ENCODE measurements around the gene MSL1. TPM values are rescaled to one million over a fixed set of nuclear protein-coding genes. Genes with fewer than 3 reads are reported as not detected.

Gene MSL1
- total and polyA plus RNA-seq, 7 donors, result 29.4 to 92.2 (median 54.6) TPM

- Histone ChIP-seq H3K27ac (peak overlapping the region; percentile 97 to 100 (median 98)), H3K4me3 (no peak overlapping the region), H3K27me3 (no peaks in the 10 kb centered on the region), H3K4me1 (peaks cover 0 to 72% (median 66%) of the 10 kb centered on the region in 4 donors), H3K36me3 (peaks cover 40 to 78% (median 62%) of the 10 kb centered on the region in 4 donors), H3K9me3 (no peaks in the 10 kb centered on the region)
- DNase-seq, result no peak
- TF ChIP-seq, protein P1, sequence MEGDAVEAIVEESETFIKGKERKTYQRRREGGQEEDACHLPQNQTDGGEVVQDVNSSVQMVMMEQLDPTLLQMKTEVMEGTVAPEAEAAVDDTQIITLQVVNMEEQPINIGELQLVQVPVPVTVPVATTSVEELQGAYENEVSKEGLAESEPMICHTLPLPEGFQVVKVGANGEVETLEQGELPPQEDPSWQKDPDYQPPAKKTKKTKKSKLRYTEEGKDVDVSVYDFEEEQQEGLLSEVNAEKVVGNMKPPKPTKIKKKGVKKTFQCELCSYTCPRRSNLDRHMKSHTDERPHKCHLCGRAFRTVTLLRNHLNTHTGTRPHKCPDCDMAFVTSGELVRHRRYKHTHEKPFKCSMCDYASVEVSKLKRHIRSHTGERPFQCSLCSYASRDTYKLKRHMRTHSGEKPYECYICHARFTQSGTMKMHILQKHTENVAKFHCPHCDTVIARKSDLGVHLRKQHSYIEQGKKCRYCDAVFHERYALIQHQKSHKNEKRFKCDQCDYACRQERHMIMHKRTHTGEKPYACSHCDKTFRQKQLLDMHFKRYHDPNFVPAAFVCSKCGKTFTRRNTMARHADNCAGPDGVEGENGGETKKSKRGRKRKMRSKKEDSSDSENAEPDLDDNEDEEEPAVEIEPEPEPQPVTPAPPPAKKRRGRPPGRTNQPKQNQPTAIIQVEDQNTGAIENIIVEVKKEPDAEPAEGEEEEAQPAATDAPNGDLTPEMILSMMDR (IDR thresholded peaks at IDR 0.05), result no peak
- TF ChIP-seq POLR2AphosphoS5 (IDR thresholded peaks at IDR 0.05) (no peak), POLR2A (IDR thresholded peaks at IDR 0.05) (no peak), EP300 (IDR thresholded peaks at IDR 0.05) (no peak)
- intact Hi-C loops (cut with DNase I), result no loop called here
- WGBS, 2 donors, result 86 to 91% methylated on average over 26 of the region's 26 CpGs
Observed at GRCh38 chr17:40089077-40089895, 32.5 kb upstream of the MSL1 start.

GRCh38 chr17:40090237-40091119 lies 31.3 kb upstream of the MSL1 start:
- Histone ChIP-seq H3K9me3 (no peaks in the 10 kb centered on the region), H3K4me3 (no peak overlapping the region), H3K36me3 (peaks cover 45 to 78% (median 62%) of the 10 kb centered on the region in 4 donors), H3K27me3 (no peaks in the 10 kb centered on the region), H3K27ac (peak overlapping the region; percentile 97 to 100 (median 98)), H3K4me1 (peaks cover 0 to 84% (median 78%) of the 10 kb centered on the region in 4 donors)
- TF ChIP-seq EP300 (IDR thresholded peaks at IDR 0.05) (no peak), POLR2A (IDR thresholded peaks at IDR 0.05) (no peak), POLR2AphosphoS5 (IDR thresholded peaks at IDR 0.05) (peak in 1 of 4 donors; percentile 15)
- TF ChIP-seq, protein P1 (IDR thresholded peaks at IDR 0.05), result no peak
- intact Hi-C loops (cut with DNase I), result no loop called here
- 85 to 87% methylated on average over 14 of the region's 14 CpGs for WGBS, 2 donors
- DNase-seq, result peak; percentile 91

- DNase-seq, result no peak
- TF ChIP-seq EP300 (IDR thresholded peaks at IDR 0.05), result no peak
- peak in 2 of 4 donors; percentile 65 to 68 for TF ChIP-seq POLR2AphosphoS5 (IDR thresholded peaks at IDR 0.05)
- TF ChIP-seq, protein P1 (IDR thresholded peaks at IDR 0.05), result no peak
- H3K27me3 ChIP-seq, result no peaks in the 10 kb centered on the region
- peaks cover 58 to 78% (median 65%) of the 10 kb centered on the region in 4 donors for H3K36me3 ChIP-seq
- H3K4me1 ChIP-seq, result peaks cover 0 to 84% (median 80%) of the 10 kb centered on the region in 4 donors
- no peaks in the 10 kb centered on the region for H3K9me3 ChIP-seq
- intact Hi-C loops (cut with DNase I), result no loop called here
- no peak overlapping the region for H3K4me3 ChIP-seq
- H3K27ac ChIP-seq, result peak overlapping the region; percentile 97 to 100 (median 98)
- 71 to 76% methylated on average over 18 of the region's 18 CpGs for WGBS, 2 donors
Observed at GRCh38 chr17:40091691-40092397, 29.9 kb upstream of the MSL1 start.

- TF ChIP-seq POLR2AphosphoS5 (IDR thresholded peaks at IDR 0.05) (no peak), POLR2A (IDR thresholded peaks at IDR 0.05) (no peak), EP300 (IDR thresholded peaks at IDR 0.05) (no peak)
- TF ChIP-seq, protein P1 (IDR thresholded peaks at IDR 0.05), result no peak
- Histone ChIP-seq H3K4me3 (peak overlapping the region in 2 of 4 donors; percentile 13 to 19), H3K27me3 (no peaks in the 10 kb centered on the region), H3K4me1 (peaks cover 0 to 90% (median 88%) of the 10 kb centered on the region in 4 donors), H3K27ac (peak overlapping the region; percentile 97 to 100 (median 98)), H3K9me3 (no peaks in the 10 kb centered on the region), H3K36me3 (peaks cover 52 to 76% (median 62%) of the 10 kb centered on the region in 4 donors)
- WGBS, 2 donors, result 49 to 60% methylated on average over 3 of the region's 3 CpGs
- intact Hi-C loops (cut with DNase I), result no loop called here
- no peak for DNase-seq
Observed at GRCh38 chr17:40092581-40092980, 29.2 kb upstream of the MSL1 start.

Measured in sigmoid colon (tissue), 7 donors.